Neural progenitor cell (in vitro differentiated cells): ENCODE data around the gene MAPKBP1. TPM values are rescaled to one million over a fixed set of nuclear protein-coding genes. Genes with fewer than 3 reads are reported as not detected.

Experiments used
- DNase-seq: peaks from one replicate; pipeline ENCODE4 v3.0.0-alpha.2; 2016; ENCODE audit warnings: low spot score
- H2AFZ ChIP-seq: fragments of 200-600 bp; sonication (generic); replicated peaks from 2 replicates; pipeline ENCODE4 v1.6.1; 2016; ENCODE audit warnings: antibody characterized with exemption
- H3F3A ChIP-seq: fragments of 200-600 bp; sonication (generic); 2 replicates; pipeline ENCODE4 v1.6.1; 2016; ENCODE audit warnings: antibody characterized with exemption, low read depth
- H3K27ac ChIP-seq: fragments of 200-600 bp; sonication (generic); 2 replicates; pipeline ENCODE4 v1.5.1; 2016; ENCODE audit warnings: mild to moderate bottlenecking
- H3K27me3 ChIP-seq: fragments of 200-600 bp; sonication (generic); 2 replicates; pipeline ENCODE4 v1.6.1; 2016; ENCODE audit warnings: mild to moderate bottlenecking, moderate library complexity
- H3K36me3 ChIP-seq: fragments of 200-600 bp; sonication (generic); 2 replicates; pipeline ENCODE4 v1.5.1; 2016
- H3K4me1 ChIP-seq: fragments of 200-600 bp; sonication (generic); 2 replicates; pipeline ENCODE4 v1.6.1; 2016; ENCODE audit warnings: mixed run types
- H3K4me2 ChIP-seq: fragments of 200-600 bp; sonication (generic); 2 replicates; pipeline ENCODE4 v1.6.1; 2016
- H3K4me3 ChIP-seq: fragments of 200-600 bp; sonication (generic); 2 replicates; pipeline ENCODE4 v1.5.1; 2016
- H3K79me2 ChIP-seq: fragments of 200-600 bp; sonication (generic); 2 replicates; pipeline ENCODE4 v1.6.1; 2016; ENCODE audit warnings: low read depth
- H3K9ac ChIP-seq: fragments of 200-600 bp; sonication (generic); 2 replicates; pipeline ENCODE4 v1.6.1; 2016
- H3K9me3 ChIP-seq: fragments of 200-600 bp; sonication (generic); 2 replicates; pipeline ENCODE4 v1.5.1; 2016; ENCODE audit warnings: low read depth
- H4K20me1 ChIP-seq: fragments of 200-600 bp; sonication (generic); 2 replicates; pipeline ENCODE4 v1.6.1; 2016; ENCODE audit warnings: low read depth
- H3K27ac Mint-ChIP-seq: 3 replicates; pipeline ENCODE4 v1.8.0; 2021; ENCODE audit warnings: mixed read lengths
- H3K27me3 Mint-ChIP-seq: 2 replicates; pipeline ENCODE4 v1.8.0; 2022; ENCODE audit warnings: low read depth, mild to moderate bottlenecking, inconsistent platforms, moderate library complexity, mixed read lengths; ENCODE audit not compliant: insufficient read depth
- H3K36me3 Mint-ChIP-seq: 3 replicates; pipeline ENCODE4 v1.8.0; 2021; ENCODE audit warnings: mixed read lengths
- H3K4me1 Mint-ChIP-seq: 3 replicates; pipeline ENCODE4 v1.8.0; 2021; ENCODE audit warnings: mixed read lengths
- H3K4me3 Mint-ChIP-seq: 3 replicates; pipeline ENCODE4 v1.8.0; 2021; ENCODE audit warnings: mild to moderate bottlenecking, moderate library complexity, mixed read lengths
- H3K9me3 Mint-ChIP-seq: 3 replicates; pipeline ENCODE4 v1.8.0; 2020; ENCODE audit warnings: mixed read lengths
- EZH2 ChIP-seq: fragments of 200-600 bp; sonication (generic); IDR thresholded peaks from 2 replicates; pipeline ENCODE4 v1.6.1; 2017; ENCODE audit warnings: antibody characterized with exemption, mild to moderate bottlenecking, moderate library complexity
- EZH2phosphoT487 ChIP-seq: fragments of 200-600 bp; sonication (generic); IDR thresholded peaks from 2 replicates; pipeline ENCODE4 v1.6.1; 2017; ENCODE audit warnings: antibody characterized with exemption
- total RNA-seq: library from RNA; depleted of rRNA; stranded (reverse); fragments of >200 nt; gene quantifications from 2 replicates; pipeline ENCODE4 v1.2.3, GENCODE V29; 2015; ENCODE audit warnings: low replicate concordance
- TF ChIP-seq, protein P1 (sequence below): fragments of 200-600 bp; sonication (generic); IDR thresholded peaks from 2 replicates; pipeline ENCODE4 v1.5.1; 2017; ENCODE audit warnings: antibody characterized with exemption, mild to moderate bottlenecking

Gene MAPKBP1
- total RNA-seq, 1 donor from 2014 or later = 10.1 TPM

- Histone ChIP-seq H3K4me2 (no peak overlapping the region), H3K9me3 (no peaks in the 10 kb centered on the region), H3K27ac (no peak overlapping the region), H4K20me1 (no peaks in the 10 kb centered on the region), H2AFZ (no peak overlapping the region), H3K4me1 (peaks cover 7% of the 10 kb centered on the region), H3K36me3 (no peaks in the 10 kb centered on the region), H3K9ac (no peak overlapping the region), H3K79me2 (peaks cover under 1% of the 10 kb centered on the region), H3K4me3 (no peak overlapping the region), H3K27me3 (peaks cover 10% of the 10 kb centered on the region), H3F3A (peaks cover 6% of the 10 kb centered on the region)
- Mint-ChIP-seq H3K36me3 (peaks cover 17% of the 10 kb centered on the region), H3K27me3 (peaks cover 8% of the 10 kb centered on the region), H3K27ac (no peak overlapping the region), H3K9me3 (no peaks in the 10 kb centered on the region), H3K4me1 (peaks cover 9% of the 10 kb centered on the region), H3K4me3 (no peak overlapping the region)
- no peak for DNase-seq
- TF ChIP-seq EZH2phosphoT487 = no peak
- TF ChIP-seq, protein P1, sequence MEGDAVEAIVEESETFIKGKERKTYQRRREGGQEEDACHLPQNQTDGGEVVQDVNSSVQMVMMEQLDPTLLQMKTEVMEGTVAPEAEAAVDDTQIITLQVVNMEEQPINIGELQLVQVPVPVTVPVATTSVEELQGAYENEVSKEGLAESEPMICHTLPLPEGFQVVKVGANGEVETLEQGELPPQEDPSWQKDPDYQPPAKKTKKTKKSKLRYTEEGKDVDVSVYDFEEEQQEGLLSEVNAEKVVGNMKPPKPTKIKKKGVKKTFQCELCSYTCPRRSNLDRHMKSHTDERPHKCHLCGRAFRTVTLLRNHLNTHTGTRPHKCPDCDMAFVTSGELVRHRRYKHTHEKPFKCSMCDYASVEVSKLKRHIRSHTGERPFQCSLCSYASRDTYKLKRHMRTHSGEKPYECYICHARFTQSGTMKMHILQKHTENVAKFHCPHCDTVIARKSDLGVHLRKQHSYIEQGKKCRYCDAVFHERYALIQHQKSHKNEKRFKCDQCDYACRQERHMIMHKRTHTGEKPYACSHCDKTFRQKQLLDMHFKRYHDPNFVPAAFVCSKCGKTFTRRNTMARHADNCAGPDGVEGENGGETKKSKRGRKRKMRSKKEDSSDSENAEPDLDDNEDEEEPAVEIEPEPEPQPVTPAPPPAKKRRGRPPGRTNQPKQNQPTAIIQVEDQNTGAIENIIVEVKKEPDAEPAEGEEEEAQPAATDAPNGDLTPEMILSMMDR = no peak
- no peak for TF ChIP-seq EZH2
These were observed 49.2 kb downstream of the MAPKBP1 start for GRCh38 chr15:41823502-41823901.

GRCh38 chr15:41824062-41824745 lies 49.9 kb downstream of the MAPKBP1 start:
- Histone ChIP-seq H3K4me2 (no peak overlapping the region), H3K9ac (no peak overlapping the region), H3K9me3 (no peaks in the 10 kb centered on the region), H3F3A (peaks cover 6% of the 10 kb centered on the region), H3K79me2 (peaks cover 7% of the 10 kb centered on the region), H4K20me1 (no peaks in the 10 kb centered on the region), H3K27me3 (peaks cover 10% of the 10 kb centered on the region), H2AFZ (no peak overlapping the region), H3K27ac (no peak overlapping the region), H3K4me1 (peaks cover 7% of the 10 kb centered on the region), H3K4me3 (no peak overlapping the region), H3K36me3 (no peaks in the 10 kb centered on the region)
- H3K4me1 Mint-ChIP-seq = peaks cover 14% of the 10 kb centered on the region
- peaks cover 8% of the 10 kb centered on the region for H3K27me3 Mint-ChIP-seq
- TF ChIP-seq EZH2phosphoT487 (no peak), EZH2 (no peak)
- TF ChIP-seq, protein P1 = no peak
- peaks cover 12% of the 10 kb centered on the region for H3K36me3 Mint-ChIP-seq
- no peak for DNase-seq
- H3K4me3 Mint-ChIP-seq = no peak overlapping the region
- H3K27ac Mint-ChIP-seq = no peak overlapping the region
- no peaks in the 10 kb centered on the region for H3K9me3 Mint-ChIP-seq

GRCh38 chr15:41825145-41825544 lies 50.9 kb downstream of the MAPKBP1 start:
- no peak overlapping the region for H3K4me3 ChIP-seq
- H3K4me2 ChIP-seq = no peak overlapping the region
- H3K27ac ChIP-seq = no peak overlapping the region
- H3K4me1 ChIP-seq = peaks cover 7% of the 10 kb centered on the region
- H2AFZ ChIP-seq = no peak overlapping the region
- peaks cover 6% of the 10 kb centered on the region for H3F3A ChIP-seq
- TF ChIP-seq, protein P1 = no peak
- no peak for TF ChIP-seq EZH2
- TF ChIP-seq EZH2phosphoT487 = no peak
- H3K27me3 ChIP-seq = peaks cover 10% of the 10 kb centered on the region
- Mint-ChIP-seq H3K36me3 (peaks cover 9% of the 10 kb centered on the region), H3K27me3 (peaks cover 8% of the 10 kb centered on the region), H3K4me3 (peak overlapping the region; percentile 28), H3K9me3 (no peaks in the 10 kb centered on the region), H3K27ac (no peak overlapping the region), H3K4me1 (peaks cover 19% of the 10 kb centered on the region)
- no peak overlapping the region for H3K9ac ChIP-seq
- peaks cover 8% of the 10 kb centered on the region for H3K79me2 ChIP-seq
- DNase-seq = no peak
- no peaks in the 10 kb centered on the region for H3K36me3 ChIP-seq
- H4K20me1 ChIP-seq = no peaks in the 10 kb centered on the region
- no peaks in the 10 kb centered on the region for H3K9me3 ChIP-seq
